ENCODE measurements around the gene CLK2. TPM values are rescaled to one million over a fixed set of nuclear protein-coding genes. Genes with fewer than 3 reads are reported as not detected.
A peak's percentile ranks its signal among the peaks of the same experiment; 100 is the strongest.

CLK2 gene
- total RNA-seq, 2 donors from 2014 or later, result 9.8 to 16.4 TPM

DNA sequence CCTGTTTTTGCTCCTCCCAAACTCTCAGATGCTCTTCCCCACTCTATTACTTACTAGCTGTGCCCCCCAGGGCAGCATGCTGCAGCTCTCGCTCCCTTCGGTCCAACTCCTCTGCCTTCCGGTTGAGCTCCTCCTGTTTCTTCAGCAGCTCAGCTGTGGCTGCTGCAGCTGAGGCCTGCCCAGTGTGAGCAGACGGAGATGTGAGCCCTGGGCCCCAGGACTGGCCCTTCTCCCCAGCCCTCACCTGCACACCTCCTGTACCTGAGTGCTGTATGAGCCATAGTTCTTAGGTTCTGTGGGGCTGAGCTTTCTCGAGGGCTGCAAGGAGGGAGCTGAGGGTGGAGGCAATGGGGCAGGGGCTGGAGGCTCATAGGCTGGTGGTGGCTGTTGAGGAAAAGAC lies 13.0 kb downstream of the CLK2 start:
- DNase-seq (ENCODE audit: low spot score), result no peak
- no peak overlapping the region for H3K4me3 ChIP-seq
- no peak overlapping the region for H3K27ac ChIP-seq
- peaks cover 48% of the 10 kb centered on the region for H3K36me3 ChIP-seq
- no peaks in the 10 kb centered on the region for H3K9me3 ChIP-seq
- TF ChIP-seq CTCF (IDR thresholded peaks at IDR 0.05), result no peak
- peaks cover 3 to 32% of the 10 kb centered on the region in 2 donors for H3K4me1 ChIP-seq
- no peaks in the 10 kb centered on the region for H3K27me3 ChIP-seq

- no peak for TF ChIP-seq CTCF (IDR thresholded peaks at IDR 0.05)
- no peaks in the 10 kb centered on the region for H3K9me3 ChIP-seq
Measured at GRCh38 chr1:155256058-155256852, 17.0 kb downstream of the CLK2 start.

GRCh38 chr1:155255243-155256007 lies 17.9 kb downstream of the CLK2 start, which contains the start of gene ENTREP3:
Gene ENTREP3, minus strand, starts transcription at chr1:155255483. Its CDS starts 606 bp downstream, at chr1:155254877.
- H3K4me3 ChIP-seq, result peak within 1 kb of the TSS; percentile 91 to 94
- H3K4me1 ChIP-seq, result peaks cover 0 to 43% of the 10 kb centered on the region in 2 donors
- no peak for TF ChIP-seq CTCF (IDR thresholded peaks at IDR 0.05)
- peak; percentile 90 for DNase-seq (ENCODE audit: low spot score)
- H3K36me3 ChIP-seq, result peaks cover 24% of the 10 kb centered on the region
- peak within 1 kb of the TSS; percentile 97 for H3K27ac ChIP-seq
- no peaks in the 10 kb centered on the region for H3K27me3 ChIP-seq
- H3K9me3 ChIP-seq, result no peaks in the 10 kb centered on the region

More at GRCh38 chr1:155256058-155256852, 17.0 kb downstream of the CLK2 start:
- Histone ChIP-seq H3K36me3 (peaks cover 24% of the 10 kb centered on the region), H3K27ac (peak overlapping the region; percentile 97), H3K27me3 (no peaks in the 10 kb centered on the region), H3K4me3 (peak overlapping the region in 1 of 2 donors; percentile 91), H3K4me1 (peaks cover under 1 to 43% of the 10 kb centered on the region in 2 donors)
- DNase-seq (ENCODE audit: low spot score), result no peak

DNA sequence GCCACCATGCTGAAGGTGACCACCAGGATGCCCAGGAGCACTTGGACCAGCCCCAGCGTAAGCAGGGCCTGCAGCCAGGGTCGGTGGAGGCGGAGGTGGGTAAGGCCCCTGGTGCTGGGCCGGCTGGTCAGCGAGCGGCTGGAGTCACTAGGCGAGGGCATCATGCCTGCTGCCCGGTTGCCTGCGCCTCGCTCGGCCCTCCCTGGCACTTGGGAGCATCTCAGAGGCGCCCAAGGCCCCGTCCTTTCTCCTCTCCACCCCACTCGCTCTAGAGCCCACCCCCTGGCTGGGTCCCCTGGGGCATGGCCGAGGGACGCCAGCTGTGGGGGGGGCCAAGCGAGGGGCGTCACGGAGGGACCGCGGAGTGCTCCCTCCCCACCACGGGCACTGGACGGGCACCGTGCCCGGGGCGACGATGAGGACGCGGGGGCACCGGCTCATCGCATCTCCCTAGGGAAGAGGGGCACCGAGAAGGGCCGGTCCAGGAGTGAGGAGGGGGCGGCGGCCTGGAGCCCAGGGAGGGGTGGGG lies 18.5 kb downstream of the CLK2 start:
- DNase-seq (ENCODE audit: low spot score), result no peak

More for the DNA sequence above, 18.5 kb downstream of the CLK2 start:
- no peak for TF ChIP-seq CTCF (IDR thresholded peaks at IDR 0.05)
- Histone ChIP-seq H3K4me3 (peak overlapping the region; percentile 91 to 94), H3K36me3 (peaks cover 17% of the 10 kb centered on the region), H3K4me1 (peaks cover 0 to 44% of the 10 kb centered on the region in 2 donors), H3K9me3 (no peaks in the 10 kb centered on the region), H3K27ac (peak overlapping the region; percentile 97), H3K27me3 (no peaks in the 10 kb centered on the region)
